Choroid plexus epithelial cell (primary cell): Measurements from ENCODE around the gene SRC.

Experiments used
- DNase-seq: peaks from one replicate; pipeline ENCODE4 v3.0.0-alpha.2; 2010; ENCODE audit warnings: low read depth
- H3K4me3 ChIP-seq: 2 replicates; pipeline ENCODE4 v1.5.1; 2011; ENCODE audit warnings: low read depth, mild to moderate bottlenecking, control low read depth, low read length, moderate library complexity
- CTCF ChIP-seq: conservative IDR thresholded peaks from 2 replicates; pipeline ENCODE4 v1.5.1; 2011; ENCODE audit warnings: low read depth, mild to moderate bottlenecking, control low read depth, inconsistent platforms, low read length, moderate library complexity

Gene SRC

GRCh38 chr20:37390503-37390890 lies 44.6 kb downstream of the SRC start:
- no peak for DNase-seq
- TF ChIP-seq CTCF: no peak
- no peak overlapping the region for H3K4me3 ChIP-seq

- no peak overlapping the region for H3K4me3 ChIP-seq
- DNase-seq: no peak
- no peak for TF ChIP-seq CTCF
Observed at GRCh38 chr20:37390891-37391525, 45.1 kb downstream of the SRC start.

GRCh38 chr20:37392441-37393195 lies 46.7 kb downstream of the SRC start:
- peak; percentile 48 for DNase-seq
- no peak overlapping the region for H3K4me3 ChIP-seq
- TF ChIP-seq CTCF: peak; percentile 59

GRCh38 chr20:37393196-37393862 lies 47.4 kb downstream of the SRC start:
- DNase-seq: no peak
- no peak overlapping the region for H3K4me3 ChIP-seq
- no peak for TF ChIP-seq CTCF

- H3K4me3 ChIP-seq: no peak overlapping the region
- no peak for DNase-seq
- TF ChIP-seq CTCF: no peak
Observed at GRCh38 chr20:37393863-37394542, 48.1 kb downstream of the SRC start.

- H3K4me3 ChIP-seq: no peak overlapping the region
- TF ChIP-seq CTCF: no peak
- no peak for DNase-seq
Observed at GRCh38 chr20:37394543-37395409, 48.8 kb downstream of the SRC start.
